ENCODE measurements around the gene ZDHHC12. TPM values are rescaled to one million over a fixed set of nuclear protein-coding genes. Genes with fewer than 3 reads are reported as not detected.
A peak's percentile ranks its signal among the peaks of the same experiment; 100 is the strongest.

The ZDHHC12 gene
- total RNA-seq, 1 donor from 2014 or later = 6.4 TPM

- intact Hi-C loops (cut with DNase I) = no loop called here
- ATAC-seq = peak; percentile 56
- peak; percentile 63 for DNase-seq (ENCODE audit: missing footprints)
Observed at GRCh38 chr9:128733256-128733655, 9.3 kb upstream of the ZDHHC12 start.

GRCh38 chr9:128732576-128732975 lies 8.6 kb upstream of the ZDHHC12 start:
- DNase-seq (ENCODE audit: missing footprints) = peak; percentile 22
- ATAC-seq = no peak
- intact Hi-C loops (cut with DNase I) = no loop called here

DNA sequence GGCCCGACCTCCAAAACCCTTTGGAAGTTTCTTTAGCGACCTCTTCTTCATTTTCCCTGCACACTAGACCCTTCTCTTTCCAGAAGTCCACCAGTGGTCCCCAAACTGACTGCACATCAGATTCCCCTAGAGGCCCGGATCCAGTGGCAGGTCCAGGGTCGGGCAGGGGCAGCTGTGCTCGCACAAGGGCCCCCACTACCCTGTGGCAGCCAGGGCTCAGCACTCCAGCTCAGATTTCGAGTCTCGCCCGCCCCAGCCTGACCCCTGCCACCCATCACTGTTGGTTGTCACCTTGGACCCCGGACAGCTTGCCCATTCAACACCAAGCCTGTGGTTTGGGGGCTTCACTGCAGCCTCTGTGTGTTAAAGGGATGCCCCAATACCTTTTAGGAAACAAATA lies 7.8 kb upstream of the ZDHHC12 start:
- DNase-seq (ENCODE audit: missing footprints) = peak; percentile 21
- intact Hi-C loops (cut with DNase I) = no loop called here
- no peak for ATAC-seq

DNA sequence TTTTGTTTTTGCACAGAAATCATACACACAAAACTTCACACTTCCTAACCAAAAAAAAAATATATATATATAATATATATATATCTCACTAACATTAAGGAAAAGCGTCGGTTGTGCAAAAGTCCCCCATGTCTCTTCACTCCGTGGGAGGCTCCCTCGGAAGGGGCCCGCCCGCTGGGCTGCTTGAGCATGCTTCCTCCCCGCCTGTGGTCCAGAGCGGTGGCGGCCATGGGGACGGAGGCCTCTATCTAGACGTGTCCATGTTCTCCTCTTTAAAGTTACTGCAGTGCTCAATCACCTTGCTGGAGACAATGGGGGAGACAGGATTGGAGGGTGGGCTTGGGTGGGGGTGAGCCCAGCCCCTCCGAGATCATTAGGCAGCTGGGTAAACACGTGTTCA lies 7.2 kb upstream of the ZDHHC12 start:
- ATAC-seq = no peak
- peak; percentile 11 for DNase-seq (ENCODE audit: missing footprints)
- intact Hi-C loops (cut with DNase I) = no loop called here

DNA sequence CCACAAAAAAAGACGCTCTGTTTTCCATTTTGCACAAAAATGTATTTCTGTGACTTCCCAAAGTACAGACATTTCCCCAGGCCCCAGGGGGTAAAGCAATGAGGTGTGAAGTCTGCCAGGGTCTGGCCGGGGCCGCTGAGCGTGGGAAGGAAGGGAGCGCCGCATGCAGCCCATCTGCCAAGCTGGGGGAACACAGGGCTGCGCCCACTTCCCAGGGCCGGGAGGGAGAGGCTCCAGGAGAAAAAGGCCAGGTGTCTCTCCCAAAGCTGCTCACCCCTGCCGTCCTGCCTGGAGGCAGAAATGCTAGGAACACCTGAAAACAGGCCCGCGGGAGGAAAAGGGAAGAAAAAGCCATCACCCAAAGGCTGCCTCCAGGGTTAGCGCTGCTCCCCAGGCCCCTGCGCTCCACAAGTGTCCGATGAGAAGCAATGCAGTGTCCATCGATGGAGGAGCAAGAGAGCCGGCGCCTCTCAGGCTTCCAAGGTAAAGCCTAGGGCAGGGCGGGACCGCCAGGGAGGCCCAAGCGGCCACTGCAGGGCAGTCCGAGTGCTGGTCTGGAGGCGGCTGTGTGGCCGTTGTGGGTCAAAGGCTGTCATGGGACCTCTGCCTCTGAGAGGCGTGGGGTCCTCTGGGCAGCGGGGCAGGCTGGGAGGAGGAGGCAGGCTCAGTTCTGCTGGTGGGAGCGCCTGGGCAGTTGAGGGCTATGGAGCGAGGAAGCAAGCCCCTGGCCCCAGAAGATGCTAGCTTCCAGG lies 6.0 kb upstream of the ZDHHC12 start:
- ATAC-seq (no peak), DNase-seq (ENCODE audit: missing footprints) (peak; percentile 30)
- intact Hi-C loops (cut with DNase I) = no loop called here

DNA sequence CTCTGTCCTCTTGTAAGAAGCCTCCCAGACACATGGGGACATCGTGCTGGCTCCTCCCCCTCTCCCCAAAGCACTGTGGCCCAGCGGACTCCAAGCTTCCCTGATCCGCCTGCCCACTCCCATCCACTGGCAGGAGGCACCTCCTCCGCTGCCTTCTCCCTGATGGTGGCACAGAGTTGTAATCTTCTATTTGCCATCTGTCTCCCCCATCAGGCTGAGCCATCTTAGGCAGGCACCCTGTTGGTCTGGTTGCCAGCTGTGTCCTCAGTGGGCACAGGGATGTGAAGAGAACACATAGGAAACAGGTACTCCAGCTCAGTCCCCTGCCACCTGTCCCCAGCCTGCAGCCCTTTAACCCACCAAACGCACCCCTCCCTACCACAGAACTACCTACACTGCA lies 5.4 kb upstream of the ZDHHC12 start:
- intact Hi-C loops (cut with DNase I) = no loop called here
- ATAC-seq (no peak), DNase-seq (ENCODE audit: missing footprints) (peak; percentile 0)

DNA sequence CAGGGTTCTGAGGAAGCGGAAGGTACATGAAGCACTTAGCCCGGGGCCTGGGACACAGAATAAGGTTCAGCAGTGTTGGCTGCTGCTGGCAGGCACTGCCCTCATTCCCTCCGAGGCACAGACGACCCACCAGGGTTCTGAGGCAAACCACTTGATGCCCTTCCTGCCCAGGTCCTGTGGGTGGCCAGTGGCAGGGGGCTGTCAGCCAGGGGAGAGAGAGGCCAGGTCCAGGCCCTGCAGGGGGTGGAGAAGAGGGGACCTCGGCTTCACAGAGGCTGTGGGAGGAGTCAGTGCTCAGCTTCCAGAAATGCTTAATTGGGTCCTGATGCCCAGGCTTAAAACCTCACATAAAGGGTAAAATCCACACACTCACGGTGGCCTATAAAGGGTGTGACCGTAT lies 4.4 kb upstream of the ZDHHC12 start:
- ATAC-seq (no peak), DNase-seq (ENCODE audit: missing footprints) (peak; percentile 33)
- intact Hi-C loops (cut with DNase I) = no loop called here

DNA sequence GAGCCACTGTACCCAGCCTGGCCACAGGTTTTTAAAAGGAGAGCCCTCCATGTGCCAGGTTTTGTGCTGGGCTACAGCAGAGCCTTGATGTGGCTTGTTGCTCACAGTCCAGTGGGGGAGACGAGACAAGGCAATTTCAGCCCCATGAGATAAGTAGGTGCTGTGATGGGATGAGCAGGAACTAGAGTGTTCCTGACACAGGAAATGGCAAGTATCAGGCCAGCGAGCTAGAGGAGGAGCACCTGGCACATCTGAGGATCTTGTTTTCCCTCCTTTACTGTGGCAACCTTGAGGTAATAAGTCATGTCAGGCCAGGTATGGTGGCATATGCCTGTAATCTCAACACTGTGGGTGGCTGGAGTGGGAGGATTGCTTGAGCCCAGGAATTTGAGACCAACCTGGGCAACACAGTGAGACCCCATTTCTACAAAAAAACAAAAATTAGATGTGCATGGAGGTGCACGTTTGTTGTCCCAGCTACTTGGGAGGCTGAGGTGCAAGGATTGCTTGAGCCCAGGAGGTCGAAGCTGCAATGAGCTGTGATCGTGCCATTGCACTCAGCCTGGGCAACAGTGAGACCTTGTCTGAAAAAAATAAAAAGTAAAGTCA lies 3.8 kb upstream of the ZDHHC12 start:
- no peak for ATAC-seq
- peak; percentile 8 for DNase-seq (ENCODE audit: missing footprints)
- intact Hi-C loops (cut with DNase I) = no loop called here

DNA sequence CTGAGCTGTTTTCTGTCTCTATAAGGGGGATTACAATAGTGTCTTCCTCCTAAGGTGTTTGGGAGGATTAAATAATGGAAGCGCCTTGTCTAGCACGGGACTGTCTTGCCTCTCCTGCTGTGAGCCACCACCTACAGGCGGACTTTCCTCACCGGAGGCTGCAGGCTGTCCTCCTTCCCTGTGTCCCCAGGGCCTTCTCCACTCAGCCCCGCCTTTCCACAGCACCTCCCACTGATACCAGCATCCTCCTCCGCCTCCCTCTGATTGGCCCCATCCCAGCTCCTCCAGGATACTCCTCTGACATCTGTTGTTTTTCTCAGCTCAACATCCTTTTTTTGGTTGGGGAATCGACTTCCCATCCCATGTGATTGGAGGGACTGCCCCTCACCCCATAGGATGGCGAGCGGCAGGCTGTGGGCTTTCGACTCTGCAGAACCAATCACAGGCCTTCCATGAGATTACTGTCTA lies 851 bp upstream of the ZDHHC12 start:
- intact Hi-C loops (cut with DNase I) = loop anchor here (2.0 kb wide), 1 partner anchor 22 kb away; the partner anchor contains the start of gene PKN3
- peak; percentile 80 for DNase-seq (ENCODE audit: missing footprints)
- ATAC-seq = peak; percentile 51

DNA sequence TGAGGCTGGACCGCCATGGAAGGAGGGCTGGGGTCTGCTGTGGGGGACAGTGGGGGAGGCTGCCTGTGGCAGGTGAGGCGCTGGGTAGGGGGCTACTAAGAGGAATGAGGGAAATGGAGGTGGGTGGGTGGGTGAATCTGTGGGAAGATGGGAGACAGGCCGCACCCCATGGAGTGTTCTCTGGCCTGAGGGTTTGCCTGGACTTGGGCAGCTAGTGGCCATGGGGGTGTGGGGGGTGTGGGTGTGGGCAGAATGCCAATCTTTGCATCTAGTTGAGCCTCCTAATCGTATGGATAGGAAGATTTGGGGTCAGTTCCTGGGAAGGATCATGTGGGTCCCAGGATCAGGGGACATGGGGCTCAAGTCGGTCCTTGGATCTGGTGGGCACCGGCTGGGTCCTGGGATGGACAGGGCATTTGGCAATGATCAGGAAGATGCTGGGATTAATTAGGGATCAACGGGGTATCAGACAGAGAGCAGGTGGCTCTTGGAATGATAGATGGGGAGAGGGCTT lies 518 bp downstream of the ZDHHC12 start:
- ATAC-seq (no peak), DNase-seq (ENCODE audit: missing footprints) (peak; percentile 54)
- intact Hi-C loops (cut with DNase I) = no loop called here

- intact Hi-C loops (cut with DNase I) = no loop called here
- no peak for ATAC-seq
- peak; percentile 31 for DNase-seq (ENCODE audit: missing footprints)
Observed at GRCh38 chr9:128722380-128723351, 1.3 kb downstream of the ZDHHC12 start.

DNA sequence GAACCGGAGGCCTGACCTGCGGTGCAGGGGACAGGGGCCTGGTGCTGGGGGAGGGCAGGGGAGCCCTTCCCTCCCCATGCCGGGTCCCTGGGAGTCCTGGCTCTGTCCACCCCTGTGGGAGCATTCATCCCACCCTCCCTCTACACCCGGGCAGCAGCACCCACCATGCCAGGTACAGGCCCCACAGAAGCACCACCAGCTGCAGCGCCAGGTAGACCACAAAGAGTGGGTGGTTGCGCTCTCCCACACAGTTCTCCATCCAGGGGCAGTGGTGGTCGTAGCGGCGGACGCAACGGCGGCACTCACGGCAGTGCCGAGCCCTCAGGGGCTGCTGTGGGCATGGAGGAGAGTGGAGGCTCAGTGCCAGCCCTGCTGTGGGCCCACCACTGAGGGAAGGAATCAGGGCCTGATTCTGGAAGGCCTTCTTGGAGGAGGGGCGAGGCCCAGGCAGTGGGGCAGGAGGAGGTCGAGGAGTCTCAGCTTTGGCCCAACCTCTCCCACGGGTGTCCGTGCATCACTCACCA lies 2.4 kb downstream of the ZDHHC12 start:
- intact Hi-C loops (cut with DNase I) = no loop called here
- ATAC-seq (no peak), DNase-seq (ENCODE audit: missing footprints) (peak; percentile 45)

DNA sequence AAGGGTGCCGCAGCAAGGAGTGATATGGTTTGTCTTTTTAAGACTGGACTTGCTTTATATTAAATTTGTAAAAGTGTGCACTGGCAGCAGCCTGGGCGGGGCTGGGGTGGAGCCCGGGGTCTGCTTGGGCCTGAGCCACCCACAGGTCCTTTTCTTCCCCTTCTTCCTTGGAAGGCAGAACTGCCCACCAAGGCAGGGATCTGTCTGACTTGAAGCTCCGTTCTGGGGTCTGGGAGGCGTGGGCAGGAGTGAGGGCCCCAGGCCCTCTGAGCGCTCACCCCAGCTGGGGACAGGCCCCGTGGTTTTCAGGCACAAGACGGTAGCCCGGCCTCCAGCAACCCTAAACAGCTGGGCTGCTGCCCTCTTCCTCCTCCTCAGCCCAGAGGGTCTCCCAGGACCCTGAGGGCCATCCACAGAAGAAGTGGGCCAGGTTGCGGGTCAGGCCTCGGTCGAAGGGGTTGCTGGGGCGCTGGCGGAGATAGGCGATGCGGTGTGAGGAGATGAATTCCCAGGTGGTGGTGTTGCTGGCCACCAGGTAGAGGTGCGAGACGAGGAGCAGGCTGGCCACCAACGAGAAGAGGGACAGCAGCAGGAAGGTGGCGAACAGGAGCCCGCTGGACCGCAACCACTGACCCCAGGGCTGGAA lies 3.0 kb downstream of the ZDHHC12 start:
- ATAC-seq (no peak), DNase-seq (ENCODE audit: missing footprints) (peak; percentile 41)
- intact Hi-C loops (cut with DNase I) = no loop called here

GRCh38 chr9:128719919-128720605 lies 3.9 kb downstream of the ZDHHC12 start:
- intact Hi-C loops (cut with DNase I) = no loop called here
- ATAC-seq = no peak
- DNase-seq (ENCODE audit: missing footprints) = peak; percentile 60

DNA sequence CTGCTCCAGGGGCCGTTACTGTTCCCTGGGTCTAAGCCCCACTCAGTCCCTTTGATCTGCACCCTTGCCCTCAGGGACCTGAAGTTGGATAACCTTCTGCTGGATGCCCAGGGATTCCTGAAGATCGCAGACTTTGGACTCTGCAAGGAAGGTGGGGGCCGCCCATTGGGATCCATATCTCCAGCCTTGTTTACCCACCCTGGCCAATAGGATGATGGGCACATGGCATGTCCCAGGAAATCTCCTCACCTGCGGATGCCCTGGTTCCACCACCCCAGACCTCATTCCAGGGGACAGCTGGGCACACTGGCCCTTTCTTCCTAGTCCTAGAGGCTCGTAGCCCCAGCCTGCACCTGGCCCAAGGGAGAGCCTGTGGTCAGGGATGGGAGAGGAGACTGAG lies 5.5 kb downstream of the ZDHHC12 start:
- no peak for ATAC-seq
- DNase-seq (ENCODE audit: missing footprints) = peak; percentile 11
- intact Hi-C loops (cut with DNase I) = no loop called here

DNA sequence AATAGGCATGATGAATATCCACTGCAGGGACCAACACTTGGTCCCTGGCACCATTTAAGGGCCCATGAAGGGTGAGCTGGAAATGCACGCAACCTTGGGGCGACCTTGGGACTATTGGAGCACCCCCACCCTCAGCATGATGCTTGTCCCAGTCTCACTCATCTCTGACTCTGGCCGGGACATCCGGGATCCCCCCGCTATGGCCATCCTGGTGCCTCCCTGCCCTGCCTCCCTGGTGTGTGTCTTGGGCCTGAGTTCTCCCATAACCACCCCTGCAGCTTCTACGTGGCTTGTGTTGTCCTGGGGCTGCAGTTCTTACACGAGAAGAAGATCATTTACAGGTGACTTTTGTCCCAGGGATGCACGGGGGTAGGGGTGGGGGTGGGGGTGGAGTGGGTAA lies 5.9 kb downstream of the ZDHHC12 start:
- DNase-seq (ENCODE audit: missing footprints) = peak; percentile 37
- no peak for ATAC-seq
- intact Hi-C loops (cut with DNase I) = no loop called here

DNA sequence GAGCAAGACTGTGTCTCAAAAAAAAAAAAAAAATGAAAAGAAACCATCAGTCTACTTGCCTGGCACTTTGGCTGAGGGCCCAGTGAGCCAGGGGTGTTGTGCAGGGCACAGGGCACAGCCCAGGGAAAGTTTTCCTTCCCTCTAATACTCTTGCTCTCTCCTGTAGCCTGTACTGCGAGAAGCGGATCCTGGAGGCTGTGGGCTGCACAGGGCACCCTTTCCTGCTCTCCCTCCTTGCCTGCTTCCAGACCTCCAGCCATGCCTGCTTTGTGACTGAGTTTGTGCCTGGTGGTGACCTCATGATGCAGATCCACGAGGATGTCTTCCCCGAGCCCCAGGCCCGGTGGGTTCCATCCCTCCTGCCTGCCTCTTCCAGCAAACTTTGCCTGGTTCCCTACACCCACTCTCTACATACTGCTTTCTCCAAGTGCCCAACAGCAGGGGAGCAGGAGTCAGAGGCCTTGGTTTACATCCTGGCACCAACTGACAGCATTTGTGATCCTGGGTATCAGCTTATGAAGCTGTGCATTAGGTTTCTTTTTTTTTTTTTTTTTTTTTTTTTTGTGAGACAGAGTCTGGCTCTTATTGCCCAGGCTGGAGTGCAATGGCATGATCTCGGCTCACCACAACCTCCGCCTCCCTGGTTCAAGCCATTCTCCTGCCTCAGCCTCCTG lies 7.2 kb downstream of the ZDHHC12 start:
- intact Hi-C loops (cut with DNase I) = no loop called here
- DNase-seq (ENCODE audit: missing footprints) (peak; percentile 72), ATAC-seq (no peak)
